ENCODE measurements around the gene ATP5F1B.
A peak's percentile ranks its signal among the peaks of the same experiment; 100 is the strongest.
"Not testable (repeated sequence)": the region's sequence is repeated elsewhere in the genome, so short reads cannot be mapped to it uniquely, and the experiment has no call there.

The ATP5F1B gene

DNA sequence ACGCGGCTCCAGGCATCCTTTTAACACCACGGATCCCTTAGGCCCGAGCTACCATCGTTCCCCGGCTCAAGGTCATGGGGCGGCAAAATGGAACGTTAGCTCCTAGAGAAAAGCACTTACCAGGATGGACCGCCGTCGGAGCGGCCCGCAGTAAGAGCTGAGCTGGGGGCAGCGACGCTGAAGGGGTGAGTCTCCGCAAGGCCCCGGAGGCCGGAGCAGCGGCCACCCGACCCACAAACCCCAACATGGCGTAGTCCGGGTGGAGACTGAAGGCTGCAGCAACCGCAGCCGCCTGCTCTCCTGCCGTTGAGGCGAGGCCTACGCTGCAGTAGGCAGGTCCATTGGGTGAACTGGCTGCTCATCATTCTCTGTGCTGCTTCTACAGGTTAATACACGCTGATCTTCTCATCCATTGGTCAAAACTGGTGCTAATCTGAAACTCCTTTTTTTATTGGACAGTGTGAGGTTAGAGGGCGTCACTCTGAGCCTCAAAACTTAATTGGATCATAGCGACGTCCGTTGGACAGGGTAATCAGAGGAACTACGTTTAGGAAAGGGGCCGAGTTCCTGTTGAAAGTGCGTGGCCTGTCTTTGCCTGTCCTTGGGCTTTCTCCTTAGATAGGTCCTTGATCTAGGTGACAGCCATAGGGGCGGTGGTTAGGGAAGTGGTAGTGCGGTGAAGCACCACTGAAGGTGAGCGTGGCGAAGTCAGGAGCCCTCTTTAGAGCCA is at the start of gene ATP5F1B:
Gene ATP5F1B (minus strand): TSS at position 268 of the 730 bp plus-strand sequence. CDS start 21 bp downstream, at position 247.
- DNase-seq: peak; percentile 98 to 99

DNA sequence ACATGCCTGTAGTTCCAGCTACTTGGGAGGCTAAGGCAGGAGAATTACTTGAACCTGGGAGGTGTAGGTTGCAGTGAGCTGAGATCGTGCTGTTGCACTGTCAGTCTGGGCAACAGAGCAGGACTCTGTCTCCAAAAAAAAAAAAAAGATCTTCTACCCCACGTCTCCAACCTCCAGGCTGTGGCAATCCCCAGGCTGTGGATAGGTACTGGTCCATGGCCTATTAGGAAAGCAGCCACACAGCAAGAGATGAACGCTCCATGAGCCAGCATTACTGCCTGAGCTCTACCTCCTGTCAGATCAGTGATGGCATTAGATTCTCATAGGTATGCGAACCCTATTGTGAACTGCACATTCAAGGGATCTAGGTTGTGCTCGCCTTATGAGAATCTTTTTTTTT is 48.4 kb upstream of the ATP5F1B start:
- no peak for DNase-seq

DNA sequence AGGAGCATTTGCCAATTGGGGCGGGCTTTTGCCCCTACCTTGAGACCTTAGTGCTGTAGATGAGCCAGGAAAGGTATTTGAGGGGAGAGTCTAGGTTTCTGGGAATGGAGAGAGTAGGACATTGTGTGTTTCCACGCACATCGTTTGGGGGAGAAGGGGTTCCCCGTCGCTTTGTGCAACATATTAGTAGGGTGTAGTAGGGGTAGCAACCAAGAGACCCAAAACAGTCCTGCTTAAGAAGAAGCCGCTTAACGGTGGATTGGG is 43.0 kb upstream of the ATP5F1B start:
- no peak for DNase-seq

DNA sequence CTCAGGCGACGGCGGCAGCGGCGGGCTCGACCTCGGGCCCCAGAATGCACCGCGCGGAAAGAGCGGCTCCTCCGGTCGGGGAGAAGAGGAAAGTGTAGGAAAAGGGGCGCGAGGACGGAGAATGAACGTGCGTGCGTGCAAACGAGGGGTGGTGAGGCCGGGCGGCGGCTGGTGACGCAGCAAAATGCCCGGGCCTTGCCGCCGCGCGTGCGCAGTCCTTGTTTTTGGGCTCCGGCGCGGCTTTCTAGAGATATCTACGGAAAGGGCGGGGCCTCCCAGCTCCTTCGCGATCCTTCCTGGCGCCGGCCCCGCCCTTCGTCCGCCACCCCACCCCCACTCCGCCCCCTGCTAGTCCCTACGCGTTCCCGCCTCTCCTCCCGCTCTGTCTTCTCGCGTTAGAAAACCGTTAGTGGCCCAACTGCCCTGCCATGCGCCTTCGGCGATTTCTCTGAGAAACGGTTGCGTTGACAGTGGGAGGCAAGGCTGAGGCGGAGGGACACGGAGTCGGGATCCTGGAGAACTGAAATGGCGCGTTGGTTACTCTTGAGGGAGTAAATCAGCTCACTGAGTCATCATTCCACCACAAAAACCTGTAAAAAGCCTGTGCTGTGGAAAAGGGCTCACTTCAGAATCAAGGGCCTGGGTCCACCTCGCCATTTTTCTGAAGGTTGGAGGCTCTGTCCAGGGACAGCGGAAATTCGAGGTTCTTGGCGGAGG is 42.5 kb upstream of the ATP5F1B start, which contains the start of gene PTGES3:
Gene PTGES3 (minus strand): TSS at position 156 of the 717 bp plus-strand sequence. CDS start 285 bp downstream, outside the sequence.
- peak; percentile 92 to 98 for DNase-seq

DNA sequence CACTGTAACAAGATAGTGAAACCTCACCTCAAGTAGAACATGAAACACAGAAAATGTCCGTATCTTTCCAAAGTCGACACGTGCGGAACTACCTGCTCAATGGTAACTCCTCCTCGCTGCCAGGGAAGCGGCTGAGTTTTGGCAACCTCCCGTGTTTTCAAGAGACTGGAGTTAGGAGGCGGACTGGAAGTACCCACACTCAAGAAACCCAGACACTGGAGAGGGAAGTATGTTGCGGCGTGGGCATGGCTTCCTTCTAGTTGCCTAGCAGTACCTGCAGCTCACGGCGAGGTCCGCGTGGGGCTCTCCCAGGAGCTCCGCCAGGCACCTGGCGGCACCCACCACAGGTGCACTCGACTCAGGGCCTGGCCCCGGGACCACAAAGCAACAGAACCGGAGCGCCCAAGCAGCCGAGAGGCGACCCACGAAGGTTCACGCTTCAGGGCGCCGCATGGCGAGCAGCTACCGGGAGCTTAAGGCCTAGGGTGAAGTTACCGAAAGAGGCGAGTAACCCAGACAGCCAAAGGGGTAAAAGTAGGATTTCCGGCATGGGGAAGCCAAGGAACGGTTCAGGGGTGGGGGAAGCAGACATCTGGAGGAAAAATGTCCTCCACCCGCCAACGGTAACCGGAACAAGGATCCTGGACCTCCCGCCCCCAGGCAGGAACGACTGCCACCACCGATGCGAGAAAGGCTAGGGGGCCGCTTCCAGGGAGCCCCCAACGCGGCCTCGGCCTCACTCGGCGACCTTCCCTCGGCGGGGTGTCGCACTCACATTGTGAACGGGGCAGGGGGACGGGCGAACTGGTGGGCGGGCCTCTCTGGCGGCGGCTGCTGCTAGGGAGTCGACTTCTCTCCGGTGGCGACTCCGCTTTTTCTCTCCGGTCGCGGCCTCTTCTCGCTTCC is 41.7 kb upstream of the ATP5F1B start:
- peak; percentile 62 to 64 for DNase-seq

DNA sequence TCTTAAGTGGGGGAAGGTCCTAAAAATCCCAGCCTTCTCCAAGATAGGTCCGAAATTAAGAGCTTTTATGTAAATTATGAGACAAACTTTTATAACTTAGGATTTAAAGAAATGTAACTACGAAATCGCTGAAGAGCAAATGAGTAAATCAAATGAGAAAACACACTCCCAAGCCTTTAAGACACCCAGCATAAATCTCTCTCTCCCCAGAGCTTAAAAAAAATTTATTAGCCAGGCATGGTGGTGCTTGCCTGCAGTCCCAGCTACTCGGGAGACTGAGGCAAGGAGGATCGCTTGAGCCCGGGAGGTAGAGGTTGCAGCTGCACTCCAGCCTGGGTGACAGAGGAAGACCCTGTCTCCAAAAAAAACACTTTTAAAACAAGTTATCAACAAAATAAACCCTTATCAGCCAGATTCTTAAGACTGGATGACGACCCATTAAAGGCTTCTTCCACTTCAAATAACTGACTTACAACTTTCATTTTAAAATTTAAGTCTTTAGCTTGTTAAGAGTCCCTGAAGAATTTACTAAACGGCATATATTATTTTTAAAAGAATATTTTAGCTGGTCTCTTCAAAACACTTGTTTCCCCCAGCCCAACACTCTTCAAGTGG is 39.1 kb upstream of the ATP5F1B start:
- no peak for DNase-seq

DNA sequence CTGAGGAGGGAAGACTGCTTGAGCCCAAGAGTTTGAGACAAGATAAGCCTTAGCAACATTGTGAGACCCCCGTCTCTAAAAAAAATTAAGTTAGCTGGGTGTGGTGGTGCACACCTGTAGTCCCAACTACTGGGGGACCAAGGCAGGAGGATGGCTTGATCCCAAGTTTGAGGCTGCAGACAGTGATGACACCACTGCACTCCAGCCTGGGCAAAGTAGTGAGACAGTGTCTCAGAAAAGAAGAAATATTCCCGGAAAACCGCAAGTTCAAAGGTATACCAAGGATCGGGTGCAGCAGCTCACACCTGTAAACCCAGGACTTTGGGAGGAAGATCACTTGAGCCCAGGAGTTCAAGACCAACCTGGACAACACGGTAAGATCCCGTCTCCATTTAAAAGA is 36.5 kb upstream of the ATP5F1B start:
- DNase-seq: no peak

DNA sequence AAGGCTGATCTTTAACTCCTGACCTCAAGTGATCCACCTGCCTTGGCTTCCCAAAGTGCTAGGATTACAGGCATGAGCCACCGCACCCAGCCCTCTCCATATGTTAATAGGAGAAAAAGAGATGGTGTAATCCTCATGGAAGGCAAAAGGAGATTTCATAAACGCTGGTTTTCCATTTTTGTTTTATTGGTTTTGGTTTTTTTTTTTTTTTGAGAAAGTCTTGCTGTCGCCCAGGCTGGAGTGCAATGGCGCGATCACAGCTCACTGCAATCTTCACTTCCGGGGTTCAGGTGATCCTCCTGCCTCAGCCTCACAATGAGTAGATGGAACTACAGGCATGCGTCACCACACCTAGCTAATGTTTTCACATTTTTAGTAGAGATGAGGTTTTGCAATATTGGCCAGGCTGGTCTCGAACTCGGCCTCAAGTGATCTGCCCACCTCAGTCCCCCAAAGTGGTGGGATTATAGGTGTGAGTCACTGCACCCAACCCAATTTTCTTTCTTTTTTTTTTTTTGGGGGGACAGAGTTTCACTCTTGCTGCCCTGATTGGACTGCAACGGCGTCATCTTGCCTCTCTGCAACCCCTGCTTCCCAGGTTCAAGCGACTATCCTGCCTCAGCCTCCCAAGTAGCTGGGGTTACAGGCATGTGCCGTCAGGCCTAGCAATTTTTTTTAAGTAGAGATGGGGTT is 34.2 kb upstream of the ATP5F1B start:
- DNase-seq: no peak

DNA sequence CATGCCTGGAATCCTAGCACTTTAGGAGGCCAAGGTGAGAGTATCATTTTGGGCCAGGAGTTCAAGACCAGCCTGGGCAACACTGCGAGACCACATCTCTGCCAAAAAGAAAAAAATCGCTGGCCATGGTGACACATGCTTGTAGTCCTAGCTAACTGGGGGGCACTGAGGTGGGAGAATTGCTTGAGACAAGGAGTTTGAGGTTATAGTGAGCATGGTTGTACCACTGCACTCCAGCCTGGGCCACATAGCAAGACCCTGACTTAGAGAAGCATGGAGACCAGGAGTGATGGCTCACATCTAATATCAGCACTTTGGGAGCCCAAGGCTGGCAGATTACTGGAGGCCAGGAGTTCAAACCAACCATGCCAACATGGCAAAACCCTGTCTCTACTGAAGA is 33.1 kb upstream of the ATP5F1B start:
- DNase-seq: no peak

DNA sequence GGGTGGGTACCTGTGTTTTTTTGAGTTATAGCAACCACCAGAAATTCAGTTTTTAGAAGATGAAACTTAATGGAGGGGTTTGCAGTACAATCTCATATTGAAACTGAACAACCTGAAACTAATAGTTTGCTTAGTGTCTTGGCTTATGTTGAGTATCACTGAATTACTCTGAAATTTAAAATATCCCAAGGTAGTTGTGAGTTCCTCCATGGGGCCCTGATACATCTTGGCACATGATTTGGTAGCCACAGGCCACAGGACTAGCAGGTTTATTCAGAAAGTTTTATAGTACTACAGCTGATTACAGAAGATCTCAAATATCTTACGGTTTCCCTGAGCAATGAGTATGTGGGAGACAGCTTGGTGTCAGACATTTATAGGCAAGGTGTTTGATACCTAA is 31.9 kb upstream of the ATP5F1B start:
- DNase-seq: no peak

DNA sequence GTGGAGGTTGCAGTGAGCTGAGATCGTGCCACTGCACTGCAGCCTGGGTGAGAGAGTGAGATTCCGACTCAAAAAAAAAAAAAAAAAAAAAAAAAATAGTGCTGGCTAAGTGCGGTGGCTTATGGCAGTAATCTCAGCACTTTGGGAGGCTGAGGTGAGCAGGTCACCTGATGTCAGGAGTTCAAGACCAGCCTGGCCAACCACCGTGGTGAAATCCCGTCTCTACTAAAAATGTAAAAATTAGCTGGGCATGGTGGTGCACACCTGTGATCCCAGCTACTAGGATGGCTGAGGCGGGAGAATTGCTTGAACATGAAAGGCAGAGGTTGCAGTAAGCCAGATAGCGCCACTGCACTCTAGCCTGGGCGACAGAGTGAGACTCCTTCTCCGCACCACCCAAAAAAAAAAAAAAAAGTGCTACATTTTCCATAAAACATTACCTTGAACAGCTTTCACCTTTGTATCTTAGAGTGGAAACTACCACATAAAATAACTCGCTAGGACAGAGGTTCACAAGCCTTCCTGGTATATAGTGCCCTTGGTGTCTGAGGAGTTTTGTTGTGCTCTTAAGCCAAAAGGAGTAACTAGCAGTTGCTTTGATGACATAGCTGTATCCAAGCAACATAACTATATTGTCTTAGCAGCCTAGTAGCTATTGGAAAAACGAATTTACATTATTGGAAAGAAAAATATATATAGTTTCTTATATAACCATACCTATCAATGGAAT is 31.2 kb upstream of the ATP5F1B start:
- DNase-seq: no peak

DNA sequence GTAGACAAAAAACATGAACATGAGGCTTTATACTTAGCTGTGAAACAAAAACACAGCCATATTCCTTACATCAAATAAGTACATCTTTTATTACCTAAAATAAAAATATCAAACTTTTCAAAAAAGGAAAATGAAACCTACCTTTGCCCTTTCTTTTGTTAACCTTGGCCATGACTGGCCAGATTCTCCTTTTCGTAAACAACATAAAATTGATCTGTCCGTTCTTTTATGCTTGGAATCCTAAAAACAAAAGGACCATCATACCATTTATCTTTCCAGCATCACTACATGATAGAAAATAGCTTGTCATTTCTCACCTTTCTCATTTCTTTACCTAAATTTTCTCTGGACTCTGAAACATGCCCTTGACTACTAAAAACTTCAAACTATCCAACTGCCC is 25.8 kb upstream of the ATP5F1B start:
- DNase-seq: no peak

DNA sequence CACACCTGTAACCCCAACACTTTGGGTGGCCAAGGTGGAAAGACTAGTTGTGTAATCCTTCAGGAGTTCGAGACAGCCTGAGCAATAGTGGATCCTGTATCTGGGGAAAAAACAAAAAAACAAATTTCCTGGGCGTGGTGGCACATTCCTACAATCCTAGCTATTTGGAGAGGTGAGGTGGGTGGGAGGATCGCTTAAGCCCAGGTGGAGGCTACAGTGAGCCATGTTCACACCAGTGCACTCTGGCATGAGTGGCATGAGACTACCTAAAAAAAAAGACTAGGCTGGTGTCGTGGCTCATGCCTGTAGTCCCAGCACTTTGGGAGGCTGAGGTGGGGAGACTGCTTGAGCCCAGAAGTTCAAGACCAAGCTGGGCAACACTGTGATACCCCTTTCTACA is 25.1 kb upstream of the ATP5F1B start:
- DNase-seq: no peak

DNA sequence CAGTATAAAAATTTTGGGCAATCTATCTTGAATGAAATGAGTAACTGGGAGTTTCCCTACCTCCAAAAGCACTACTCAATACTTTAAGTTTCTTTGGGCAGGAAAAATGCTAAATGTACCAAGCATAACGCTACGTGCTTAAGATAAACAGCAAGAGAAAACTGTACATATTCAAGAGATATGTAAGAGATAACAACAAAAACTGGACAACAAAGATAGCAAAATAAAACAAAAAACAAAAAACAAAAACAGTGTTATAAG is 22.3 kb upstream of the ATP5F1B start:
- no peak for DNase-seq

DNA sequence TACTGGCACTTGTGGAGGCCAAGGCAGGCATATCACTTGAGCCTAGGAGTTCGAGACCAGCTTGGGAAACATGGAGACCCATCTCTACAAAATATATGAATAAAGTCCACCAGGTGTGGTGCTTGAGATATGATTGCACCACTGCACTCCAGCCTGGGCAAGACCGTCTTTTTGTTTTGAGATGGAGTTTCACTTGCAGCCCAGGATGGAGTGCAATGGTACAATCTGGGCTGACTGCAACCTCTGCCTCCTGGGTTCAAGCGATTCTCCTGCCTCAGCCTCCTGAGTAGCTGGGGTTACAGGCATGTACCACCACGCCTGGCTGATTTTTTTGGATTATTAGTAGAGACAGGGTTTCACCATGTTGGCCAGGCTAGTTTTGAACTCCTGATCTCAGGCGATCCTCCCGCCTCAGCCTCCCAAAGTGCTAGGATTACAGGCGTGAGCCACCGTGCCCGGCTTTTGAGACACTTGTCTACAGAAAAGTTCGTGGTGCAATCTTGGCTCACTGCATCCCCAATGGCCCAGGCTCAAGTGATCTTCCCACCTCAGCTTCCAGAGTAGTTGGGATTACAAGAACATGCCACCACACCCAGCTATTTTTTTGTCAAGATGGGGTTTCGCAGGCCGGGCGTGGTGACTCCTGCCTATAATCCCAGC is 16.3 kb upstream of the ATP5F1B start:
- DNase-seq: no peak

DNA sequence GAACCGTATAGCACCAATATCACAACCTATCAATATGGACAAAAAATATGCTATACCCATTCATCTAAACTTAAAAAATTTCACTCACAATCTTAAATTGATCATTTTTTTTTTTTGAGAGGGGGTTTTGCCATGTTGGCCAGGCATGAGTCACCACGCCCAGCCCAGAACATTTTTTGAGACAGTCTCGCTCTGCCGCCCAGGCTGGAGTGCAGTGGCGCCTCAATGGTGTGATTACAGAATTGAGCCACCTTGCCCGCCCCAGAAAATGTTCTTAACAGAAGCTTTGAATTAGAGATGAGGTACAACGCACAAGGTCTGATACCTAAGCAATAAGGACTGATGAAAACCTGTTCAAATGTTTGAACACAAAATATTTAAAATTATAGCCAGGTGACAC is 15.8 kb upstream of the ATP5F1B start:
- no peak for DNase-seq

DNA sequence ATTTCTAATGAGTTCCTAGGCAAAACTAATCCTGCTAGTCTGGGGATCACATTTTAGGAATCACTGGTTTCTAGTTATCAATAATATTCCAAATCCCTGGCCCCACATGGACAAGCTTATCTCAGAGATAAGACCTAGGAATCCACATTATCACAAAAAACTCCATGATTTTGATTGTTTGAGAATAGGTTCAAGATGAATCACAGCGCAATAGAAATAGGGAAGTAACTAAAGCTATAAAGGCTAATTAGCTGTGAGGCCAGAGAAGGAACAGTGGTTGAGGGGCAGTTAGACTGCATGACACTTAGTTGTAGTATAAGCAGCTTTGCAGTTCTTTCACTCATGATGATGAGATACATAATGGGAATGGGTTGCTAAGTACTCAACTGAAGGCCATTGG is 13.1 kb upstream of the ATP5F1B start:
- no peak for DNase-seq

DNA sequence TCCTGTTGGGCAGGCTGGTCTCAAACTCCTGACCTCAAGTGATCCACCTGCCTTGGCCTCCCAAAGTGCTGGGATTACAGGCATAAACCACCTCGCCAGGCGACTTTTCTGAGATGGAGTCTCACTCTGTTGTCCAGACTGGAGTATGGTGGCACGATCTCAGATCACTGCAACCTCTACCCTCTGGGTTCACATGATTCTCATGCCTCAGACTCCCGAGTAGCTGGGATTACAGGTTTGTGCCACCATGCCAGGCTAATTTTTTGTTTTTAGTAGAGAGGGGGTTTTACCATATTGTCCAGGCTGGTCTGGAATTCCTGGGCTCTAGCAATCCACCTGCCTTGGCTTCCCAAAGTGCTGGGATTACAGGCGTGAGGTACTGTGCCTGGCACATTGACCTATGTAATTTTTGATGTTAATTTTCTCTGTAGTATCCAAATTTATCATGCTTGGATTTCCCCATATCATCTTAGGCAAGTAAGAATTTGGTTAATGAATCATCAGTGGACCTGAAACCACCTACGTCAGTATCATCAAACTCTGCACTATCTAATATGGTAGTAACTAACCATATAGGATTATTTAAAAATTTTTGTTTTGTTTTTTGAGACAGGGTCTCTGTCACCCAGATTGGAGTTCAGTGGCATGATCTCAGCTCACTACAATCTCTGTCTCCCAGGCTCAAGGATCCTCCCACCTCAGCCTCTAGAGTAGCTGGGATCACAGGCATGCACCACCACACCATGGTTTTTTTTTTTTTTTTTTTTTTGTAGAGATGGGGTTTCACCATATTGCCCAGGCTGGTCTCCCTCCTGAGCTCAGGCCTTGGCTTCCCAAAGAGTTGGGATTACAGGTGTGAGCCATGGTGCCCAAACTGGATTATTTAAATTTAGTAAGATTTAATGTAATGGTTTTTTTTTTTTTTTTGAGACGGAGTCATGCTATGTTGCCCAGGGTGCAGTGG is 11.9 kb upstream of the ATP5F1B start:
- no peak for DNase-seq

DNA sequence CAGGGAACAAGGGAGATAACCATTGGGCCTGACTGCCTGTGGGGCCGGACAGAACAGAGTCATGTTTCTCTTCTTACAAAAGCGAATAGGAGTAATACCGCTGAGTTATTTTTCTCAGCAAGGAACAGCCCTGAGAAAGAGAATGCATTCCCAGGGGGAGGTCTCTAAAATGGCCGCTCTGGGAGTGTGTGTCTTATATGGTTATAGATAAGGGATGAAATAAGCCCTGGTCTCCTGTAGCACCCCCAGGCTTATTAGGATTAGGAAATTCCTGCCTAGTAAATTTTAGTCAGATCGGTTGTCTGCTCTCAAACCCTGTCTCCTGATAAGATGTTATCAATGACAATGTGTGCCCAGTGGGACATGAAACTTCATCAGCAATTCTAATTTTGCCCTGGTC is 8.0 kb upstream of the ATP5F1B start:
- not testable (repeated sequence) for DNase-seq

DNA sequence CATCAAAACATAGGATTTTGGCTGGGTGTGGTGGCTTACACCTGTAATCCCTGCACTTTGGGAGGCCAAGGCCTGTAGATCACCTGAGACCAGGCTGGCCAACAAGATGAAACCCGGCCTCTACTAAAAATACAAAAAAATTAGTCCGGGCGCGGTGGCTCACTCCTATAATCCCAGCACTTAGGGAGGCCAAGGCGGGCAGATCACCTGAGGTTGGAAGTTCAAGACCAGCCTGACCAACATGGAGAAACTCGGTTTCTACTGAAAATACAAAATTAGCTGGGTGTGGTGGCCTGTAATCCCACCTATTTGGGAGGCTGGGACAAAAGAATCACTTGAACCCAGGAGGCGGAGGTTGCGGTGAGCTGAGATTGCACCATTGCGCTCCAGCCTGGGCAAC is 2.2 kb upstream of the ATP5F1B start:
- DNase-seq: not testable (repeated sequence)
